Measurements from ENCODE around the gene NGEF.

GRCh38 chr2:232876161-232876977, 136.7 kb downstream of the NGEF start:
- TF ChIP-seq POLR2A (IDR thresholded peaks at IDR 0.05; ENCODE audit: low read length) (no peak), GATA1 (IDR thresholded peaks at IDR 0.05; ENCODE audit: low read depth, low read length) (no peak)

All from erythroblast (primary cell).